IPS-NIHi7 (cell line): ENCODE measurements around the gene MAPKAPK3.
A peak's percentile ranks its signal among the peaks of the same experiment; 100 is the strongest.

Experiments
- DNase-seq: peaks from one replicate; pipeline ENCODE4 v3.0.0; 2012; ENCODE audit warnings: mixed read lengths; ENCODE audit errors: extremely low spot score

MAPKAPK3 gene

DNA sequence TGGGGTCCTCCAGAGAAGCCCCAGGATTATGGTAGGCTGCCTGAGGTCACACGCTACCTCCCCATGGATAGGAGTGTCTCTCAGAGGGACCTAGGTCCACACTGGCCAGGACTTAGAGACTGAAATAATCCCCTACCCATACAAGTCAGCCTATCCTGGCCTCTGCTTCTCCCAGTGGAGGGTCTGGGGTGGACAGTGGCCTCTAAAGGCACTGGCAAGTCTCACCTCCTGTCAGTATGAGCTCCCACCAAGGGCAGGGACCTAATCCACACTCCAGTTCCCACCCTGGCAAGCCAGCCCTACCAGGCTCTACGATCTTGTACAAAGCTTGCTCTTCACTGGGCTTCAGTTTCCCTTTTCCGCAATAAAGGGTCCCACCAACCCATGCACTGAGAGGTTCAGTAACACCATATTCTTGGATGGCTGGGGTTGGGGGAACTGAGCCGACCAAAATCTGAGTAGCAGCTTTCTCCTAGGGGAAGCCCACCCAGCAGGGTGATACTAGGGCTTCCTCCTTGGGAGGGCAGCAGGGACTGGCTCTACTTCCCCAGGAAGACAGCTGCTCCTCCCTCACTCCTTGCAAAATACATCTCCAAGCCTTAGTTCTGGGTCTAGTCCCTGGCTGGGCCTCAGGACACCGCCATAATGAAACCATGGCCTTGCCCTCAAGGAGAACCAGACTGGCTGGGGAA is 7.7 kb upstream of the MAPKAPK3 start:
- no peak for DNase-seq

DNA sequence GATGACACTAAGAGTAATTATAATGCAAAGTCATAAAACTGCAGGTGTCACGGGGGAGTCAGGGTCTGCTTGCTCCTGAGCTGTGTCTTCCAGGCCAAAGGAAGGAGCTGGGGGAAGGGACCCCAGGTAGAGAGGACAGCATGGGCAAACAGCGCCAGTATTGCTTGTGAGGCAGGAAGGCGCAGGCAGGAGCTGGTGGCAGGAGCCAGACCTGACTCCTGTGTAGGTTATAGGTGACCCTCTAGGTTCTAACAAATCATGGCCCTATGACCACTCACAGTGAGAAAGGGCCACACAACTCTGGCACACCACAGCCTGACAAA is 7.2 kb upstream of the MAPKAPK3 start:
- DNase-seq: no peak

DNA sequence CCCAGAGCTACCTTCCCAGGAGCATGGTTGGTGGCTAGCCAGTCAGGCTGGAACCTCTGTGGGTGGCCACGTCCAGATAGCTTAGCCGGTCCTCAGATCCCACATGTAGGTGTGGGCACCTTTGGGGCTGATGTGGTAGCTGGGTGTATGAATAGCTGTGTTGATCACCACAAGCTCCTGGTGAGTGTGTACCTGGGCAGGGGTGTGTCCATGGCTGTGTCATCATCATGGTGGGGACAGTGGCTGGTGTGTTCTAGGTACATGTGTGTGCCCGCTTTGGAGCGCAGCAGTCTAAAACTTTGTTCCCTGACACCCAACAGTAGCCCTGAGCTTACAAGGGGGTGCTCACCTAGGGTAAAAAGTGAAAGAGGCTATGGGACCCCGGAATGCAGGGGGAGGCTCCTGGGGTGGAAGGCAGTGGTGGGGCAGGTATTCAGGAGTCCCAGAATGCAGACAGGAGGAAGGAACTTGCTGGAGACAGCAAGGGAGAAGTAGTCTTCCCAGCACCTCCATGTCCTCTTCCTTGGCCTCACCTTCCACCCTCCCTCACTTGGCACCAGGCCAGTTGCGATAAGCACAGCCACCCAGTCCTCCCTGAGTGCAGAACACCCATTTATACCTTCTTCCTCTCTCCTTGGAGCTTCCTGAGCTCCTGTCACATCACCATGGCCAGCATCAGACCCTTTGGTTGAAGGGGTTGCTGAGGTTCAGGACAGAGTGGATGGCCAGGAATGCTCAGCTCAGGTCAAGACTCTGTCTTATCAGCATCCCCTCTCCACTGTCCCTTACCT is 6.6 kb upstream of the MAPKAPK3 start:
- DNase-seq: no peak

DNA sequence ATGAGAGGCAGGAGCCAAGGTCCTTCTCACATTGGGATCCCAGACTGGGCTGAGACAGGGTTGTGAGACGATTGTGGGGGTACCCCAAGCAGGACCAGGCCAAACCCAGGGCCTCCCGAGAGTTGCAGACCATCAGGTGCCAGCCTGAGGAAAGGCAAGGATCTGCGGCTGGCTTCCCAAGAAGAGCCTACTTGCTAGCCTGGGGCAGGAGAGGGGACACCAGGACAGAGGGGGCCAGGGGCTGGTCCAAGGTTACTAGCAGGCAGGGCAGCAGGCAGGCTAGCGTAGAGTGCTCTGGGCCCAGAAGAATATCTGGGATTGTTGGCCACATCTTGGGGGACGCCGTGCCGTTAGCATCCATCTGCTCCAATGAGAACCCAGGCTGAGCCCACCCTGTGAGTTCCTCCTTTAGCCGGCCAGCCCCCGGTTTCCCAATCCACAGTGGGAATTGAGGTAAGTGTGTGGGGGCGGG is 5.9 kb upstream of the MAPKAPK3 start:
- no peak for DNase-seq

DNA sequence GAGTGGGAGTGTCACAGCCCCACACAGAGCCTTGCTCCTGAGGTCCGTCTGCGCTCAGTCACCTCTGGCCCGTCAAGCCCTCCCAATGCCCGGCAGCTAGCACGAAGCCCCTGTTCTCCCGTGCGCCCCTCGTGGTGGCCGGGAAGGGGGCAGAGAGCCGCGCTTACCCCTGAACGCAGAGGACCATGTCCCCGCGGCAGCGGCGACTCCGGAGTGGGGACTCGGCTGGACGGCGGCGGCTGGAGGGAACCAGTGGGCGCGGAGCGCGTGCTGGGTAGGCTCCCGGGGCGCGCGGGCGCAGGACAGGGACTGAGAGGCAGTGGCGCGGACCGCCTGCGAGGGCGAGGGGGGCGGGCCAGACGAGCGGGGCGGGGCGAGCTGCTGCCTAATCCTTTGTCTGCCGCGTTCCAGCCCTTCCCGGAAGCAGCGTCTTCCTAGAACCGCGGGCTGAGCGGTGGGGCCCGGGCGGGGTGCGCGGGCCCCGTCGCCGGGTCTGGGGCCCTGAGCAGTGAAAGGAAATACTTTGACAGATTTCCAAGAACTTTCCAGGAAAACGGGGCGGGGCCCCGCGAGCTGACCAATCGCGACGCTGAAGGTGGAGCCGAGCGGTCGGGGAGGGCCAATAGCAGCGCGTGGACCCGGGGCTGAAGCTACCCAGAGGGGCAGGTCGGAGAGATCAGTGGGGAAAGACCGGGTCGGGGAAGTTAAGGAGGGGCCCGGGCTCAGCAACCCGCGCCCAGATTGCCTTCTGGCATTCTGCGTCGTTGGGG is 5.3 kb upstream of the MAPKAPK3 start, which contains the start of gene CISH:
TSS of gene CISH (minus strand) at position 311 of the 770 bp plus-strand sequence. CDS start at position 187, 124 bp downstream.
- peak; percentile 96 for DNase-seq

DNA sequence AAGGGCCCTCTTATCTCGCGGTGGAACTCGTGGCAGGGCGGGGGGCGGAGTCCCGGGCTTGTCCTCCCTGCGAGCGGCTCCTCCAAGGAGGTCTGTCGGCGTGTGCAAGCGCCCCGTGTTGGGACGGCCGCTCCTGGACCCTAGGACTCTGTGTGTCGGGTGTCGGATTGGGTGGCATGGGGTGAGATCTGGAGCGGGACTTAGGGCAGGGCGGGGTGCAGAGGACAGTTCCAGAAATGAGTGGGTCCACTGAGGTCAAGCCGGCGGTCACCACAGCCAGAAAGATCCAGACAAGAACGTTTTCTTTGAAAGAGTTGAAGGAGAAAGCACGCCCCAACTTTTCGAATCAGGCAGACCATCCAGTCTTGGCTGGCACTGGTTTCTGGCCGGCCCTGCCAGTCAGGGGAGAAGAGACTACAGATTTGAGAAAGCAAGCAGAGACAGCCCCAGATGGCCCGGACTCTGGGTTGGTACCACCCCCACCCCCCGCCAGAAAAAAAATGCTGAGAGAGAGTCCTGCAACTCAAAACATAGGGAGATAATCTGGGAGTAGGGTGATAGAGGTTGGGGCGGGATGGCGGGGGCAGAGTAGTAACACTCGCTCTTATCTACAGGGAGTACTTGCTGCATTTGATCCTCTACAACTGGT is 4.6 kb upstream of the MAPKAPK3 start:
- DNase-seq: no peak

DNA sequence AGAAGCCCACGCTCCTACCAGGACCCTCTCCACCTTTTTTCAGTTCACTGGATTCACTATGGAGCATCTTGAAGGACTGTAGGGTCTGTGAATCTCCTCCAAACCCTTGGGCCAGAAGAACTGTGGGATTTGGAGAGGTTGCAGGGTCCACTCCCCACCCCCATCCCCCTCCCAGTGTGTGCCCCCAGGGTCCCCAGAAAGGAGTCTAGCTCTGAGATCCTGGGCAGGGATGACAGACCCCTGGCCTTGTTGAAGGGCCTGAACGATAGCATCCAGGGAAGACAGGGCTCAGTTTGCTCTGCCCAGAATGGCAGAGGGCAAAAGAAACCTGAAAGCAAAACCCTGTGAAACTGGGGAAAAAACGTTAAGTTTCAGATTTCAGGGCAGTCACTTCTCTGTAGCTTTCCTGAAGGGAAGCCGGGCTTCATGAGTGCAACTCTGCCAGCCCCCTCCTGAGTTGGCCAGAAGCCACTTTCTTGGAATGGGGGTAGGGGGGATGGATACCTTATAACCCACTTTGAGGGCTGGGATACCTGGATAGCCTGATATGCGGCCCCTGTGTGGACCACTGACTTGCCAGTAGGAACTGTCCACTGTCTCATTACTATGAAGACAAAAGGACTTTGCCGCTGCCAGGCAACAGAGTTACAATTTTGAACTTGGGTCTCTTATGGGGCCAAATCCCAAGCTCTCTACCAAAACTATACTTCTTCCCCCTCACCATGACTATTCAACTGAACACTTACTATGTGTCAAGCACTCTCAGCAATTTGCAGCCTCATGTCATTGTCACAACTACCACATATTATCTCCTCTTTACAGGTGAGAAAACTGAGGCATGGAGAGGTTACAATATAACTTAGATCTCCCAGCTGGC is 3.7 kb upstream of the MAPKAPK3 start:
- no peak for DNase-seq

DNA sequence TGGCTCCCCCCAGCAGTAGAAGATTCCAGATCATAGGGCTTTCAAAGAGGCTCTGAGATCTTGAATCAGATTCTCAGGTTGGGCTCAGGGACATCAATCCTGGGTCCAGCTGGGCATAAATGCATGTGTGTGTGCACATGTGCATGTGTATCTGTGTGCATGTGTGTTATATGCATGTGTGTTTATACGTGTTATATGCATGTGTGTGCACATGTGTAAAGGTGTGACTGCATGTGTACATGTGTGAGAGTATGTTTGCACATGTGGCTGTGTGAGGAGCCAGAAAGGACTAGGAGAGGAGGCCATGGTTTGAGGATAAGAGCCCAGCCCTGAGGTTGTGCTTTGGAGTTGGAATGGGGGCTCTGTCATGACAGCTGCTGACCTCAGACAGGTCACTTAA is 1.8 kb upstream of the MAPKAPK3 start:
- DNase-seq: no peak

DNA sequence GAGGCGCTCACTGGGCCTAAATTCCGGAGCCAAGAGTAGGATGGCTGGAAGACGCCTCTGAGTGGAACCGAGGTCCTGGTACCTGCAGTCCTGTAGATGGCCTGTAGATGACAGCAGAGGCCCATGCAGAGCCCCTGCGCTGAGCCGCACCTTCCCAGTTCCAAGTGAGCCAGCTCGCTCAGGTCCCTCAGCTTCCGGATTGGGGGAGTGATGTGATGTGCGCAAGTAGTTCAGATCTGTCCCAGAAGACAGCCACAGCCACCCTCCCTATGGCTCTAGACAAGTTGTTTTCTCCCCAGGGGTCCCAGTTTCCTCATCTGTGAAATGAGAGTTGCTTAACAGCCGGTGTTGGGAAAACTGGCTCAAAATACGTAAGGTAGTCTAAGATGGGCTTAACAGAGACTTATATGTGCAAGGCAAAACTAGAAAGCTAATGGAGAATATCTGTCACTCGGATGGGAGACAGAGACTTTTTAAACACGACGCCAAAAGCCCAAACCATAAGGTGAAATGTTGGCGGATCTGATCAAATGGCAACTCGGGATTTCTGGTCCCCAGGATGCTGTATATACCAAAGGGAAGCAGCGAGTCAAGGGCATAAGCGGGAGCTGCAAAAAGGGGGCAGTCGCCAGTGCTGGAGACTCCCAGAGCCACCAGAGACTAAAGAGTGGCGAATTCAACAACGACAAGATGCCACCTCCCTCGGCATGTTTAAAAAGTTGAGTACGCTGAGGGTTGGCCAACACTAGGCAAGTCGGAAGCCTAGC is 765 bp upstream of the MAPKAPK3 start:
- DNase-seq: peak; percentile 89

DNA sequence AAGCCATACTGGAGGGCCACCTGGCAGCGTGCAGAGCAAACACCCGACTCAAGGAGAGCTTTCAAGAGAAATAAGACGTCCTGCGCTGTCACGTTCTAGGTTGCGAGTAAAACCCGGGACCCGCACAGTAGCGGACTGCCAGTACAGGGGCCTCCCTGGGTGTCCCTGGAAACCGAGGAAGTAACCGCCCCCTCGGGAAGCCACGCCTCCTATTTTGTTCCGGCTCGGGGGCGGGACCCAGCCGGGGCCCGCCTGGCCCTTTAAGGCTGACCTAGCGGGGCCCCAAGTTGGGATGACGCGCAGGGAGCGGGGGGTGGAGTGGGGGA is 218 bp upstream of the MAPKAPK3 start:
- DNase-seq: peak; percentile 96

DNA sequence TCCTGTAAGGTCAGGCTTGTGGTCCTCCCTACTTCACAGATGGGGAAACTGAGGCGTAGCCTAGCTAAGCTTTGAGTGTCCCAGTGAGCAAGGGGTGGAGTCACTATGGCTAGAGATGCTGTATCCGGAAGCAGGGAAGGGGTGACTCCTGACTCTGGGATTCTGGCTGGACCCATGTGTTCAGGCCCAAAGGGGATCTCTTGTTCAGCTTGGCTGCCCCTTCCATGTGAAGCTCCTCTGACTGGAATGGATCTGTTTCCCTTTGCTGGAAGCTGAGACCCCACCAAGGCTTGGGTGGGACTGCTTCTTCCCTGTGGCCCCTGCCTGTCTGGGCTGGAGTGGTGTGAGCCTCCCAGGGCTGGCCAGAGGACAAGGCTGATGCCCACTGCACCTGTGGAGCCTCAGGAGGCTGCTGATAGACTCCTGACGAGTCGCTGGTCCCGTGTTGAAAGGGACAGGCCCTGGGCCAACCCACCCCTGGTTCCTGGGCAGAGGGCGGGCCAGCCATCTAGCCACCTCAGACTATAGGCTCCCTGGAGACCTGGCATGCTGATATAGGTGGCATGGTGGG is 1.0 kb downstream of the MAPKAPK3 start:
- DNase-seq: no peak

DNA sequence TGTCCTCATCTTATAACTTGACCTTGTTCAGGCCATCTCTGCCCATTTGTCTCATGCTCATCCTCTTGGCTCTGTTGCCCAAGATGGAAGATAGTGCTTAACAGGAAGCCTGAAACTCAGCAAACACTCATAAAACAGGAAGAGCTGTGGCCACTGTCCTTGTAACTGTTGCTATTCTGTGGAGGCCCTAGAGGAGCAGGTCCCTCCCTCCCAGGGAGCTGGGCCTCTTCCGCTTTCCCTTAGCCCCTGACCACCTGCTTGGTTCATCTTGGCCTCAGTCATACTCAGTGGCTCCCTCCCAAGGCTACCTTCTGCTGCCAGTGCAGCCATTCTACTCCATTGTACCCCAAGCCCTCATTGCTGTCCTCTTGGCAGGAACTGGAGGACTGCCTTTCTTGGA is 3.5 kb downstream of the MAPKAPK3 start:
- DNase-seq: no peak

DNA sequence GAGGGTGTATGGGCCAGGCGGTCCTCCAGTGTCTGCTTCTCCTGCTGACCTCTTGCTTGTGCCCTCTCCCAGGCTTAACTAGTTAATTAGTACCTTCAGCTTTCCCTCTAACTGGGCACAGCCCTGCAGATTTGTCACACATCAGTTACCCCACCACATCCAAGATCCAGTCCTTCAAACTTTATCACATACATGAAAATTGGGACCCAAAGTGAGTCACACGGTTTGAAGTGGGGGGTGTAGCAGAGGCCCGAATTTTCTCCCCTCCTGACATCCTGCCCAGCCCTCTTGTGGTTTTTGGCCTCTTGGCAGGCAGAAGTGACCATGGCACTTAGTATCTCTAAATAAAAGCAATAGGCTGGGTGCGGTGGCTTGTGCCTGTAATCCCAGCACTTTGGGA is 3.9 kb downstream of the MAPKAPK3 start:
- no peak for DNase-seq

DNA sequence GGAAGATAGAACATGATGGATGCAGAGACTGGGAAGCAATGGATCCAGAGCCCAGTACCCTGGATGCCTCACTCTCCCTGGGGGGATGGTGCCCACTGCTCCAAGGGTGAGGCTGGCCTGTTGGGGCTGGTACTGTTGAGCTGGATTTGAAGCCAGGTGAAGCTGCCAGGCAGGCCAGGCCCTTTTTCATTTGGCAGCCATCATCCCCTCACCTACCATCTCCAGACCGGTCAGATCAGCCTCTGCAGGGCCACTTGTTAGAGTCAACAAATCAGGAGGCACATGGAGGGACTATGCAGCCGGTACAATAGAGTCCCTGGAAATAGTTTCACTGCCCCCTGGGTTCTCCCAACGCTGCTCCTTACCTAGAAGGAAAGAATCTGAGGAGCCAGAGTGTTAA is 5.9 kb downstream of the MAPKAPK3 start:
- no peak for DNase-seq

DNA sequence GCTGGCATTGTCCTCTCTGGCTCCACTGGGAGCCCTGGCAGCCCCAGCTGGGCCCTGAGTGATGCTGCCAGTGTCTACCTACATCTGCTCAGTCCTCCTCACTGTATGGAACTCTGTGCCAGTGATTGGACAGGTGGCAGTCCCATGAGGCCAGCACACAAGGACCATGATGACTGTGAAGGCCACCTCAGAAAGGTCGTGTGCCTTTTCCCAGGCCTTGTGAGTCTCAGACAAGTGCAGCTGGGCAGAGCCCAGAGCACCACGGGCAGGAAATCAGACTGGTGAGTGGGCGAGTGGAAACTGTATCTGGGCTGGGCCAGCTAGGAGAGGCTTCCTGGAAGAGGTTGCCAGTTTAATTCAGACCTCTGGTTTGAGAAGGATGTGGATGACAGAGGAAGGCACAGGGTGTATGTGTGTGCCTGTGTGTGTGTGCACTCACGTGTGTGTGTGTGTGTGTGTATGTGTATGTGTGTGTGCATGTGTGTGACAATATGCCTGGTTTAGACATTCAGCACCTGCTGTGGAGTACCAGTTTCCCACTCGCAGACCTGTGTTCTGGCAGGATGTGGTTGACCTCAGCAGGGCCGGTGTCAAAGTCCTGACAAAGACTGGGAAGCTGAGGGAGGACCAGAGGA is 7.0 kb downstream of the MAPKAPK3 start:
- DNase-seq: no peak

DNA sequence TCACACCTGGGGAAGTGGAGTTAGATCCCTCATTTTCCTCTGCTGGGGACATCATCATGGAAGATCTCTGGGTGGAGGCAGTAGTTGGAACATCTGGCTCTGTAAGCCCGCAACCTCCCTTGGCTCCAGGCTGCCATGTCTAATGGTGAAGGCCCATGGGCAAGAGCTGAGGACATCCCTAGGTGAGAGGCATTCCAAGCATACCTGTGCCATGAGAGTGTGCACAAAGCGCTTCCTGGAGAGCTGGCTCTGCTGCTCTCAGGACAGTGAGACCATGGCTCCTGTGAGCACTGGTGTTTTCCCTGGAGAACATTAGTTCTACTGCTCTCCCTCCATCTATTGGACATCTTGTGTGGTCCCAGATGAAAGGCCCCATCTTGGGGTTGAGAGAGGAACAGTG is 7.7 kb downstream of the MAPKAPK3 start:
- DNase-seq: no peak

DNA sequence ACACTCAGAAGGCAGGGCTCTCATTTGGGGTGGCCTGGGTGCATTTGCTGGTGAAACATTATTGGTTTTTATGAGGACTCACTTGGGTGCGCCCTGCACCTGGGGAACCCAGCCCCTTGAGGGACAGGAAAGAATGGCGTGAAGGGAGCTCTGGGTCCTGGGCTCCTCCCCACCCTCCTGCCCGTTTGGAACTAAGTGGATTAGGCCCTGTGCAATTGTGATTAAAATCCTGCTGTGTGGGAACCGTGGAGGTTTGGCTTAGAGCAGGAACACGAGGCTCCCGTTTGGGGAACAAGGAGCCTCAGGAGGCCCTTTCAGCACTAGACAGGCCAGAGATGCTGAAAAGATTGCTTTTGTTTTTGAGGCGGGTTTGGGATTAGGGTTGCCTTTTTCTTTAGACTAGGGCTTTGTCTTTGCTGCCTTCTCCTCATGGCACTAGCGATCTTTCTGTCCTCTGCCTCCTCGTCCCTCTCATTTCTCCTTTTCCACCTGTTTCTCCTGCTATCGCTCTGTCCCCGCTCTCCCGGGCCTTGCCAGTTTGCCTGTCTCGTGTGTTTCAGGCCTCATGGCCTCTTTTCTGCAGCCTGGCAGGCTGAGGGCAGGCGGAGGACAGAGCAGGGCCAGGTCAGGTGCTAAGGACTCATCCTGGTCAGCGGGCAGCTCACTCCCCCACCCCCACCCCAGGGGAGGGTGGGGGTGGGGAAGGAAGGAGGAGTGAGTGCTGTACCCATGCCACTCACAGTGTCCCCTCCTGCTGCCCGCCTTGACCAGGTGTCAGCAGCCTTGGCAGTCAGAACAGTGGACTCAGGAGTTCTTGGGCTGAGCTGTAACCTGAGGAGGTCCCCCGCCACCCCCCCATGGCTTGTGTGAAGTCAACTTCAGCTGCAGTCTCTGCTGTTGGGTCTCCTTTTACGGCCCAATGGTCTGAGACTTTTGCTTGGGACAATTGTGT is 8.6 kb downstream of the MAPKAPK3 start:
- DNase-seq: no peak

DNA sequence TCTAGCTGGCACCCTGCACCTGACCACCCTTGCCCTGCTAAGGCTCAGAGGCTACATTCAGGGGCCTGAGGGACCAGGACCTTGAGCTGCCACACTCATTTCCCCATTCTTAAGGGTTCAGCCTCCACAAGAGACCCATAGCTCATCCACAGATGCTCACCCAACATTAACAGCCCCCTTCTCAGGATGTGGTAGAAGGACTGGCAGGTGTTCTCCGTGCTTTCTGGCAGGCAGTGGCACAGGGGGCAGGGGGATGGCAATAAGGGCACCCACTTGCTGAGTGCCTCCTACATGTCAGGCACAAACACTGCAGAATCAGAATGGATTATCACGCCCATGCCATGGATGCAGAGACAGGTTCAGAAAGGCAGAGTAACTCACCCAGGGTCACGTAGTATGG is 9.4 kb downstream of the MAPKAPK3 start:
- DNase-seq: no peak
